Ishikawa (cell line): ENCODE data around the gene MYRFL.
A peak's percentile ranks its signal among the peaks of the same experiment; 100 is the strongest.

Source experiments
- CEBPB ChIP-seq: IDR thresholded peaks from 2 replicates; pipeline ENCODE4 v1.6.1; 2012
- CREB1 ChIP-seq: IDR thresholded peaks from 2 replicates; pipeline ENCODE4 v1.6.1; 2012; ENCODE audit warnings: low read depth
- EGR1 ChIP-seq: IDR thresholded peaks from 2 replicates; pipeline ENCODE4 v1.6.1; 2012
- EP300 ChIP-seq: IDR thresholded peaks from 2 replicates; pipeline ENCODE4 v1.6.1; 2012; ENCODE audit warnings: borderline replicate concordance
- FOXM1 ChIP-seq: IDR thresholded peaks from 2 replicates; pipeline ENCODE4 v1.6.1; 2012; ENCODE audit warnings: low read depth, borderline replicate concordance
- MAX ChIP-seq: IDR thresholded peaks from 2 replicates; pipeline ENCODE4 v1.6.1; 2012
- NFIC ChIP-seq: IDR thresholded peaks from 2 replicates; pipeline ENCODE4 v1.6.1; 2012
- RAD21 ChIP-seq: IDR thresholded peaks from 2 replicates; pipeline ENCODE4 v1.6.1; 2012; ENCODE audit warnings: low read depth
- REST ChIP-seq: IDR thresholded peaks from 2 replicates; pipeline ENCODE4 v1.6.1; 2012; ENCODE audit warnings: low read depth, mild to moderate bottlenecking
- TAF1 ChIP-seq: IDR thresholded peaks from 2 replicates; pipeline ENCODE4 v1.6.1; 2012; ENCODE audit warnings: low read depth, mild to moderate bottlenecking
- TCF12 ChIP-seq: IDR thresholded peaks from 2 replicates; pipeline ENCODE4 v1.6.1; 2012; ENCODE audit warnings: low read depth
- TEAD4 ChIP-seq: IDR thresholded peaks from 2 replicates; pipeline ENCODE4 v1.6.1; 2012
- USF1 ChIP-seq: IDR thresholded peaks from 2 replicates; pipeline ENCODE4 v1.6.1; 2012
- YY1 ChIP-seq: IDR thresholded peaks from 2 replicates; pipeline ENCODE4 v1.6.1; 2012; ENCODE audit warnings: low read depth
- ZBTB7A ChIP-seq: IDR thresholded peaks from 2 replicates; pipeline ENCODE4 v1.6.1; 2012; ENCODE audit warnings: low read depth

Gene MYRFL

GRCh38 chr12:69932154-69932553, 107.1 kb downstream of the MYRFL start:
- no peak for TF ChIP-seq FOXM1
- no peak for TF ChIP-seq EGR1
- no peak for TF ChIP-seq TEAD4
- no peak for TF ChIP-seq MAX
- TF ChIP-seq CREB1 = no peak
- TF ChIP-seq USF1 = no peak
- no peak for TF ChIP-seq TCF12

- TF ChIP-seq CREB1 (no peak), EP300 (no peak), EGR1 (no peak), TCF12 (no peak), TAF1 (no peak), NFIC (no peak), RAD21 (no peak), ZBTB7A (no peak), MAX (no peak), FOXM1 (no peak), USF1 (no peak), TEAD4 (no peak)
These were observed 107.9 kb downstream of the MYRFL start for GRCh38 chr12:69932676-69933552.

GRCh38 chr12:69934011-69934410, 109.0 kb downstream of the MYRFL start:
- TF ChIP-seq EGR1 (0 out of 2 replicates have a peak, but pooled peaks have one; percentile 15), USF1 (no peak), FOXM1 (no peak), CREB1 (no peak), MAX (no peak)

- TF ChIP-seq CEBPB = no peak
- TF ChIP-seq USF1 = no peak
- TF ChIP-seq NFIC = no peak
- TF ChIP-seq TAF1 = no peak
- no peak for TF ChIP-seq EP300
- TF ChIP-seq TCF12 = no peak
- no peak for TF ChIP-seq REST
- TF ChIP-seq RAD21 = no peak
These were observed 110.6 kb downstream of the MYRFL start for GRCh38 chr12:69935651-69936100.

GRCh38 chr12:69936214-69936731, 111.2 kb downstream of the MYRFL start:
- TF ChIP-seq NFIC (no peak), TAF1 (no peak), RAD21 (no peak), EGR1 (no peak), FOXM1 (no peak), TCF12 (no peak), CREB1 (no peak), EP300 (no peak), REST (no peak), USF1 (no peak), MAX (no peak), YY1 (no peak), CEBPB (no peak), ZBTB7A (no peak), TEAD4 (no peak)
